ENCODE data around the gene MTNR1A.

DNA sequence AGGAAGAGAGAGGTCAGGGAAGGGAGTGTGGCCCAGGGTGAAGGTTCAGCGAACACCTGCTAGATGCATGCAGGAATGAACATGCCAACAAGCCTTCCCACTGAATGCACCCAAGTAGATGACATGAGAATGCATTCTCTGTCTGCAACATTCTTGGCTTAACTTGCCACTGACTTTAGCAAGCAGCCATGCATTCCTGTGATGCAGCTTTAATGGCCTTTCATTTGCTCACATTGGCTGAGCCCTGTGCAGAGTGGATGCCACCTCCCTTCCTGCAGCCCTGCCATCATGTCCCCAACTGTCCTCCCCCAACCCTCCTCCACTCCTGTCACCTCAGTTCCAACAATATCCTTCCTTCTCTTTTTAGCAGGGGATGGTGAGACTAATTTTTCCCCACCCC, 25.3 kb upstream of the MTNR1A start:
- TF ChIP-seq, protein P1, sequence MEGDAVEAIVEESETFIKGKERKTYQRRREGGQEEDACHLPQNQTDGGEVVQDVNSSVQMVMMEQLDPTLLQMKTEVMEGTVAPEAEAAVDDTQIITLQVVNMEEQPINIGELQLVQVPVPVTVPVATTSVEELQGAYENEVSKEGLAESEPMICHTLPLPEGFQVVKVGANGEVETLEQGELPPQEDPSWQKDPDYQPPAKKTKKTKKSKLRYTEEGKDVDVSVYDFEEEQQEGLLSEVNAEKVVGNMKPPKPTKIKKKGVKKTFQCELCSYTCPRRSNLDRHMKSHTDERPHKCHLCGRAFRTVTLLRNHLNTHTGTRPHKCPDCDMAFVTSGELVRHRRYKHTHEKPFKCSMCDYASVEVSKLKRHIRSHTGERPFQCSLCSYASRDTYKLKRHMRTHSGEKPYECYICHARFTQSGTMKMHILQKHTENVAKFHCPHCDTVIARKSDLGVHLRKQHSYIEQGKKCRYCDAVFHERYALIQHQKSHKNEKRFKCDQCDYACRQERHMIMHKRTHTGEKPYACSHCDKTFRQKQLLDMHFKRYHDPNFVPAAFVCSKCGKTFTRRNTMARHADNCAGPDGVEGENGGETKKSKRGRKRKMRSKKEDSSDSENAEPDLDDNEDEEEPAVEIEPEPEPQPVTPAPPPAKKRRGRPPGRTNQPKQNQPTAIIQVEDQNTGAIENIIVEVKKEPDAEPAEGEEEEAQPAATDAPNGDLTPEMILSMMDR (IDR thresholded peaks at IDR 0.05) = no peak
- TF ChIP-seq POLR2A (IDR thresholded peaks at IDR 0.05) = no peak

Data from ovary (tissue), 3 donors.